Smooth muscle cell (in vitro differentiated cells): ENCODE measurements around the gene ZNF580. TPM values are rescaled to one million over a fixed set of nuclear protein-coding genes. Genes with fewer than 3 reads are reported as not detected.
A peak's percentile ranks its signal among the peaks of the same experiment; 100 is the strongest.

Experiments
- DNase-seq: peaks from one replicate; lab custom pipeline; 2025; ENCODE audit not compliant: unreplicated experiment; lab: John Stamatoyannopoulos, UW
- H2AFZ ChIP-seq: fragments of 200-600 bp; sonication (generic); 2 replicates; pipeline ENCODE4 v1.6.0; 2016; ENCODE audit warnings: antibody characterized with exemption, low read depth, mild to moderate bottlenecking
- H3F3A ChIP-seq: fragments of 200-600 bp; sonication (generic); 2 replicates; pipeline ENCODE4 v1.6.0; 2017; ENCODE audit warnings: antibody characterized with exemption, low read depth
- H3K27ac ChIP-seq: fragments of 200-600 bp; sonication (generic); 2 replicates; pipeline ENCODE4 v1.5.1; 2016; ENCODE audit warnings: low read depth, mild to moderate bottlenecking
- H3K27me3 ChIP-seq: fragments of 200-600 bp; sonication (generic); 2 replicates; pipeline ENCODE4 v1.6.1; 2016; ENCODE audit warnings: low read depth, mild to moderate bottlenecking
- H3K36me3 ChIP-seq: fragments of 200-600 bp; sonication (generic); 2 replicates; pipeline ENCODE4 v1.5.1; 2016; ENCODE audit warnings: low read depth
- H3K4me1 ChIP-seq: fragments of 200-600 bp; sonication (generic); 2 replicates; pipeline ENCODE4 v1.5.1; 2016; ENCODE audit warnings: low read depth
- H3K4me2 ChIP-seq: fragments of 200-600 bp; sonication (generic); 2 replicates; pipeline ENCODE4 v1.6.0; 2016; ENCODE audit warnings: mild to moderate bottlenecking
- H3K4me3 ChIP-seq: fragments of 200-600 bp; sonication (generic); 2 replicates; pipeline ENCODE4 v1.5.1; 2016; ENCODE audit warnings: mild to moderate bottlenecking
- H3K79me2 ChIP-seq: fragments of 200-600 bp; sonication (generic); 2 replicates; pipeline ENCODE4 v1.6.0; 2016; ENCODE audit warnings: low read depth, mild to moderate bottlenecking
- H3K9ac ChIP-seq: fragments of 200-600 bp; sonication (generic); 2 replicates; pipeline ENCODE4 v1.6.0; 2016; ENCODE audit warnings: low read depth
- H3K9me3 ChIP-seq: fragments of 200-600 bp; sonication (generic); replicated peaks from 2 replicates; pipeline ENCODE4 v1.5.1; 2016; ENCODE audit warnings: low read depth
- H4K20me1 ChIP-seq: fragments of 200-600 bp; sonication (generic); 2 replicates; pipeline ENCODE4 v1.6.0; 2016; ENCODE audit warnings: low read depth
- WGBS: methylation state at CpG from one replicate; pipeline ENCODE4 v1.1.7; 2016; ENCODE audit warnings: low lambda C conversion rate; 5-methylcytosine and 5-hydroxymethylcytosine counted together
- polyA plus RNA-seq: library from polyadenylated mRNA; unstranded; fragments of >200 nt; fragmentation: Nextera tagmentation; extraction: Ambion mirVana; gene quantifications from 2 replicates; pipeline ENCODE4 v1.2.1, GENCODE V29; 2016
- total RNA-seq: library from RNA; depleted of rRNA; stranded (reverse); fragments of >200 nt; gene quantifications from 2 replicates; pipeline ENCODE4 v1.2.3, GENCODE V29; 2014
- TF ChIP-seq, protein P1 (sequence below): fragments of 200-600 bp; sonication (generic); IDR thresholded peaks from 2 replicates; pipeline ENCODE4 v1.5.1; 2017; ENCODE audit warnings: borderline replicate concordance, mild to moderate bottlenecking, antibody characterized with exemption; ENCODE audit not compliant: insufficient read depth, poor library complexity, severe bottlenecking

The ZNF580 gene
- total and polyA plus RNA-seq, 2 experiments from 2014 or later, result 11.9 to 76.8 TPM

DNA sequence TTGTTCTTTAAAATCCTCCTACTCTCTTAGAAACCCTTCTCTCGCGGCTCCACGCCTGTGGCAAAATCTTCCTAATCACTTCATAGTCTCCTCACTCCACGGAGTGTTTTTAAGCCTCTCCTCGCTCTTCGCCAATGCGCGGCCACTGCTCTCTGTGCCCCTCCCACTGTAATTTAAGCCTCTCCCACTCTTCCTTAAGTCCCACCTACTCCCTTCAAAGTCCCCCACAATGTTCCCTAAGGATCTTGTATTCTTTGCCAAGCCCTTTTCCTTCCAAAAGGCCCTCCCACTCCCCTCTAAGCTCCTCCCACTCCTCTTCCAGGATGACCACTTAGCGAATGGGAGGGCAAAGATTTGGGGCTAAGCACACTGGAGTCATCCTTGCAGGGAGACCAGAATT is 42.8 kb upstream of the ZNF580 start:
- Histone ChIP-seq H3K27me3 (no peaks in the 10 kb centered on the region), H2AFZ (no peak overlapping the region), H3F3A (peaks cover 9% of the 10 kb centered on the region), H3K4me3 (no peak overlapping the region), H4K20me1 (no peaks in the 10 kb centered on the region), H3K9me3 (no peaks in the 10 kb centered on the region), H3K4me2 (peak overlapping the region; percentile 78), H3K79me2 (no peaks in the 10 kb centered on the region), H3K36me3 (no peaks in the 10 kb centered on the region), H3K27ac (no peak overlapping the region), H3K9ac (no peak overlapping the region), H3K4me1 (peaks cover 6% of the 10 kb centered on the region)
- no peak for DNase-seq
- TF ChIP-seq, protein P1, sequence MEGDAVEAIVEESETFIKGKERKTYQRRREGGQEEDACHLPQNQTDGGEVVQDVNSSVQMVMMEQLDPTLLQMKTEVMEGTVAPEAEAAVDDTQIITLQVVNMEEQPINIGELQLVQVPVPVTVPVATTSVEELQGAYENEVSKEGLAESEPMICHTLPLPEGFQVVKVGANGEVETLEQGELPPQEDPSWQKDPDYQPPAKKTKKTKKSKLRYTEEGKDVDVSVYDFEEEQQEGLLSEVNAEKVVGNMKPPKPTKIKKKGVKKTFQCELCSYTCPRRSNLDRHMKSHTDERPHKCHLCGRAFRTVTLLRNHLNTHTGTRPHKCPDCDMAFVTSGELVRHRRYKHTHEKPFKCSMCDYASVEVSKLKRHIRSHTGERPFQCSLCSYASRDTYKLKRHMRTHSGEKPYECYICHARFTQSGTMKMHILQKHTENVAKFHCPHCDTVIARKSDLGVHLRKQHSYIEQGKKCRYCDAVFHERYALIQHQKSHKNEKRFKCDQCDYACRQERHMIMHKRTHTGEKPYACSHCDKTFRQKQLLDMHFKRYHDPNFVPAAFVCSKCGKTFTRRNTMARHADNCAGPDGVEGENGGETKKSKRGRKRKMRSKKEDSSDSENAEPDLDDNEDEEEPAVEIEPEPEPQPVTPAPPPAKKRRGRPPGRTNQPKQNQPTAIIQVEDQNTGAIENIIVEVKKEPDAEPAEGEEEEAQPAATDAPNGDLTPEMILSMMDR, result no peak
- 82% methylated on average over 9 of the region's 9 CpGs for WGBS

DNA sequence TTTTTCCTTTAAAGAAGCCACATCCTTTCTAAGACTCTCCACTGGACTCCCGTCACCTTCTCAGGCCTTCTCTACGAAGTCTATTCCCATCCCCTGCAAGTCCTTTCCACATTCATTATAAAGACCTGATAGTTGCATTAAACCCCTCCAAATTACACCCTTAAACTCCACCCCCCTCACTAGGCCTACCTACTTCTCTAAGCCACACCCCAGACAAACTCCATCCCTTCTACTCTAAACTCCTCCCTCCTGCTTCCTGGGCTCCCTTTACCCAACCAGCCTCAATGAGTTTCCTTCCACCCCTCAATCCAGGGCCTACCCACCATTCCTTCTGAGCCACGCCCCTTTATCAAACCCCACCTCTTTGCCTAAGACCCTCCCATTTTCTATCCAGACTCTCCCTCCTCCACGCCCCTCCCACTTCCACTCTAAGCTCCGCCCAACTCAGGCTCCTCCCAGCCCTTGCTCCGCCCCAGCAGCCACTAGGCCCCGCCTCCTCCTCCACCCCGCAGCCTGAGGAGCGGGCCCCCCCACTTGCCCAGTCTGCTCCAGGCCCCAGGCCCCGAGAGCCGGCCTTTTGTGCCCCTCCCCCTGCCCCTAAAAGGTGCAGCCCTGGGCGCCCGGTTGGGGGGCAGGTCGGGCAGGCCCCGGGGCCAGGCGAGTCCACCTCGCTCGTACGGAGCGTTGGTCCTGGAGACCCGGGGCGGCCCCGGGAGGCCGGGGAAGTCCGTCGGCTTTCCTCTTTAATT is 41.9 kb upstream of the ZNF580 start:
- TF ChIP-seq, protein P1, result no peak
- 11% methylated on average over 22 of the region's 26 CpGs for WGBS
- Histone ChIP-seq H3K36me3 (no peaks in the 10 kb centered on the region), H3K4me3 (peak overlapping the region; percentile 94), H4K20me1 (no peaks in the 10 kb centered on the region), H3K4me1 (peaks cover 6% of the 10 kb centered on the region), H3K79me2 (no peaks in the 10 kb centered on the region), H3K9ac (peak overlapping the region; percentile 96), H3K9me3 (no peaks in the 10 kb centered on the region), H3K4me2 (peak overlapping the region; percentile 78), H2AFZ (peak overlapping the region; percentile 67), H3K27me3 (no peaks in the 10 kb centered on the region), H3F3A (peaks cover 9% of the 10 kb centered on the region), H3K27ac (peak overlapping the region; percentile 96)
- peak; percentile 91 for DNase-seq

DNA sequence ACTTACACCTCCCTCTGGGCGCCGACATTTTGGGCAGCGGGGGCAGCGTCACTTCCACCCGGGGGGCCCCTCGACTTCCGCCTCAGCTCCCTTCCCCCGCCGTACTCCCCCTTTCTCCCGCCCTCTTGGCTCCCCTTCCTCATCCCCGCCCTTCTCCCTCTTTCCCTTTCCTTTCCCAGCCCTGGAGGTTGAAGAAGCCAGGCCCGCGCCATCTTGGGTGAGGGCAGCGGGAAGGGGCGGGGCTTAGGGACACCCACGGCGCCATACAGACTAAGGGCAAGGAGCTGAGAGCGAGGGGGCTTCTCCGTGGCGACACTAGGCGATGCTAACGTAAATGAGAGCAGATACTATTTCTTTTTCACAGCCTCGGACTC is 41.3 kb upstream of the ZNF580 start, which contains the start of gene FIZ1:
Gene FIZ1, minus strand, starts transcription at position 50 of the 374 bp plus-strand sequence. CDS start 1,652 bp downstream, outside the sequence.
- H3K4me2 ChIP-seq, result peak within 1 kb of the TSS; percentile 78
- peak within 1 kb of the TSS; percentile 94 for H3K4me3 ChIP-seq
- no peaks in the 10 kb centered on the region for H3K27me3 ChIP-seq
- no peaks in the 10 kb centered on the region for H3K9me3 ChIP-seq
- peak within 1 kb of the TSS; percentile 96 for H3K27ac ChIP-seq
- peaks cover 8% of the 10 kb centered on the region for H3K4me1 ChIP-seq
- H2AFZ ChIP-seq, result peak within 1 kb of the TSS; percentile 67
- H3K9ac ChIP-seq, result peak within 1 kb of the TSS; percentile 96
- DNase-seq, result peak; percentile 94
- under 1% methylated on average over 13 of the region's 23 CpGs for WGBS
- H4K20me1 ChIP-seq, result no peaks in the 10 kb centered on the region
- TF ChIP-seq, protein P1, result no peak
- peaks cover 12% of the 10 kb centered on the region for H3F3A ChIP-seq
- H3K79me2 ChIP-seq, result no peaks in the 10 kb centered on the region
- no peaks in the 10 kb centered on the region for H3K36me3 ChIP-seq
